SK-N-SH (cell line): ENCODE data around the gene GHRH. TPM values are rescaled to one million over a fixed set of nuclear protein-coding genes. Genes with fewer than 3 reads are reported as not detected.

Experiments used
- CTCF ChIA-PET: fragments of 300-600, 350-600 bp; formaldehyde crosslinking; extraction: SDS; loops from one replicate; lab custom pipeline; 2021; lab: Yijun Ruan, JAX
- POLR2A ChIA-PET: fragments of 350-600 bp; sonication (Branson Sonifier 250); formaldehyde crosslinking; extraction: SDS; loops from one replicate; lab custom pipeline; 2020; ENCODE audit warnings: antibody characterized with exemption, inconsistent platforms; lab: Yijun Ruan, JAX
- DNase-seq: peaks from one replicate; pipeline ENCODE4 v3.0.0; 2012
- H2AFZ ChIP-seq: fragments of 200-600 bp; sonication (generic); 2 replicates; pipeline ENCODE4 v1.8.1; 2016; ENCODE audit warnings: antibody characterized with exemption, mild to moderate bottlenecking, low read depth
- H3F3A ChIP-seq: fragments of 200-600 bp; sonication (generic); replicated peaks from 2 replicates; pipeline ENCODE3; 2016; ENCODE audit warnings: antibody characterized with exemption, mild to moderate bottlenecking; ENCODE audit not compliant: insufficient read depth
- H3K27ac ChIP-seq, 2 experiments: fragments of 200-500 bp in 1 of 2; fragments of 200-600 bp in 1 of 2; sonication (Bioruptor generic) in 1 of 2; sonication (generic), shearing (Covaris generic) in 1 of 2; 2 replicates each; pipeline versions ENCODE4 v1.5.1 to v1.6.1; 2014 to 2016; ENCODE audit warnings: low read depth in 2 of 2, inconsistent platforms in 1 of 2, low read length in 1 of 2, mild to moderate bottlenecking in 1 of 2, mixed read lengths in 1 of 2
- H3K27me3 ChIP-seq: fragments of 200-600 bp; sonication (generic), shearing (Covaris generic); 2 replicates; pipeline ENCODE4 v1.6.1; 2016; ENCODE audit warnings: mixed run types; ENCODE audit not compliant: insufficient read depth
- H3K36me3 ChIP-seq, 2 experiments: fragments of 200-500 bp in 1 of 2; fragments of 200-600 bp in 1 of 2; sonication (Bioruptor generic) in 1 of 2; sonication (generic) in 1 of 2; replicated peaks in 1 of 2; 2 replicates each; pipeline versions ENCODE3 to v1.5.1; 2014 to 2016; ENCODE audit warnings: low read length in 1 of 2, mild to moderate bottlenecking in 1 of 2; ENCODE audit not compliant: insufficient read depth in 2 of 2, control insufficient read depth in 1 of 2
- H3K4me1 ChIP-seq, 2 experiments: fragments of 200-500 bp in 1 of 2; fragments of 200-600 bp in 1 of 2; sonication (Bioruptor generic) in 1 of 2; sonication (generic), shearing (Covaris generic) in 1 of 2; 2 replicates each; pipeline versions ENCODE4 v1.5.1 to v1.6.1; 2014 to 2016; ENCODE audit warnings: low read depth in 1 of 2, low read length in 1 of 2, mixed run types in 1 of 2; ENCODE audit not compliant: insufficient read depth in 2 of 2, control insufficient read depth in 1 of 2
- H3K4me2 ChIP-seq: fragments of 200-600 bp; sonication (generic), shearing (Covaris generic); 2 replicates; pipeline ENCODE4 v1.6.1; 2017; ENCODE audit warnings: mixed run types
- H3K4me3 ChIP-seq, 2 experiments: fragments of 200-500 bp in 1 of 2; fragments of 200-600 bp in 1 of 2; sonication (Bioruptor generic) in 1 of 2; sonication (generic), shearing (Covaris generic) in 1 of 2; 2 replicates each; pipeline versions ENCODE4 v1.5.1 to v1.8.1; 2014 to 2016; ENCODE audit warnings: low read depth in 2 of 2, inconsistent platforms in 1 of 2, low read length in 1 of 2, mild to moderate bottlenecking in 1 of 2, mixed read lengths in 1 of 2, moderate library complexity in 1 of 2
- H3K79me2 ChIP-seq: fragments of 200-600 bp; sonication (generic); 2 replicates; pipeline ENCODE4 v1.8.1; 2017; ENCODE audit warnings: mild to moderate bottlenecking; ENCODE audit not compliant: insufficient read depth
- H3K9ac ChIP-seq: fragments of 200-600 bp; sonication (generic); 2 replicates; pipeline ENCODE4 v1.6.1; 2017; ENCODE audit warnings: mixed run types
- H3K9me2 ChIP-seq: fragments of 200-600 bp; sonication (generic); 2 replicates; pipeline ENCODE4 v1.6.1; 2017; ENCODE audit warnings: mixed run types
- H3K9me3 ChIP-seq: fragments of 200-600 bp; sonication (generic); 2 replicates; pipeline ENCODE4 v1.6.1; 2017; ENCODE audit warnings: mixed run types, mild to moderate bottlenecking, moderate library complexity
- H4K20me1 ChIP-seq: fragments of 200-600 bp; sonication (generic); 2 replicates; pipeline ENCODE4 v1.6.1; 2017; ENCODE audit warnings: mild to moderate bottlenecking, mixed run types; ENCODE audit not compliant: insufficient read depth
- ELF1 ChIP-seq: IDR thresholded peaks from 2 replicates; pipeline ENCODE4 v1.4.0; 2012
- EP300 ChIP-seq, 2 experiments: IDR thresholded peaks; 2 replicates each; pipeline versions ENCODE4 v1.4.0 to v1.6.1; 2012; ENCODE audit warnings: borderline replicate concordance in 1 of 2, low read depth in 1 of 2, low read length in 1 of 2
- EZH2phosphoT487 ChIP-seq: fragments of 200-600 bp; sonication (generic); IDR thresholded peaks from 2 replicates; pipeline ENCODE4 v1.6.1; 2017; ENCODE audit warnings: low read depth, mixed run types, mild to moderate bottlenecking, antibody characterized with exemption, moderate library complexity, borderline replicate concordance
- FOSL2 ChIP-seq: IDR thresholded peaks from 2 replicates; pipeline ENCODE4 v1.4.0; 2012; ENCODE audit warnings: low read depth, mild to moderate bottlenecking, moderate library complexity, borderline replicate concordance
- FOXJ3 ChIP-seq: sonication (generic); formaldehyde crosslinking; IDR thresholded peaks from 2 replicates; pipeline ENCODE4 v1.5.1; 2020; ENCODE audit warnings: mild to moderate bottlenecking, missing genetic modification reagents
- GABPA ChIP-seq: IDR thresholded peaks from 2 replicates; pipeline ENCODE4 v1.4.0; 2012; ENCODE audit warnings: low read depth, mild to moderate bottlenecking
- GATA2 ChIP-seq: sonication (generic); formaldehyde crosslinking; IDR thresholded peaks from 2 replicates; pipeline ENCODE4 v1.5.0; 2020; ENCODE audit warnings: mild to moderate bottlenecking, missing genetic modification reagents
- JUND ChIP-seq: IDR thresholded peaks from 2 replicates; pipeline ENCODE4 v1.4.0; 2012
- MEF2A ChIP-seq: IDR thresholded peaks from 2 replicates; pipeline ENCODE4 v1.4.0; 2012; ENCODE audit warnings: low read depth, borderline replicate concordance
- MXI1 ChIP-seq: IDR thresholded peaks from 2 replicates; pipeline ENCODE4 v1.6.1; 2012; ENCODE audit warnings: mild to moderate bottlenecking, low read depth, low read length, improper control_type of control experiment
- NFIC ChIP-seq: IDR thresholded peaks from 2 replicates; pipeline ENCODE4 v1.4.0; 2012; ENCODE audit warnings: borderline replicate concordance
- NRF1 ChIP-seq: IDR thresholded peaks from 2 replicates; pipeline ENCODE4 v1.6.1; 2012; ENCODE audit warnings: low read depth, mild to moderate bottlenecking, low read length
- POLR2AphosphoS5 ChIP-seq: IDR thresholded peaks from 2 replicates; pipeline ENCODE4 v1.6.1; 2012; ENCODE audit warnings: low read depth, low read length
- RCOR1 ChIP-seq: fragments of 150-350 bp; IDR thresholded peaks from 2 replicates; pipeline ENCODE4 v1.6.1; 2017; ENCODE audit warnings: antibody characterized with exemption, low read length
- RFX5 ChIP-seq: IDR thresholded peaks from 2 replicates; pipeline ENCODE4 v1.6.1; 2012; ENCODE audit warnings: mild to moderate bottlenecking, improper control_type of control experiment, low read length
- RXRA ChIP-seq: IDR thresholded peaks from 2 replicates; pipeline ENCODE4 v1.4.0; 2012; ENCODE audit warnings: low read depth, mild to moderate bottlenecking, borderline replicate concordance
- SIN3A ChIP-seq: IDR thresholded peaks from 2 replicates; pipeline ENCODE4 v1.6.1; 2012; ENCODE audit warnings: low read depth, mild to moderate bottlenecking, low read length, moderate library complexity, borderline replicate concordance
- TCF12 ChIP-seq: IDR thresholded peaks from 2 replicates; pipeline ENCODE4 v1.4.0; 2012
- TEAD4 ChIP-seq: IDR thresholded peaks from 2 replicates; pipeline ENCODE4 v1.4.0; 2012; ENCODE audit warnings: mild to moderate bottlenecking, borderline replicate concordance; ENCODE audit not compliant: insufficient read depth
- YY1 ChIP-seq: IDR thresholded peaks from 2 replicates; pipeline ENCODE4 v1.4.0; 2012; ENCODE audit warnings: low read depth, mild to moderate bottlenecking
- WGBS: methylation state at CpG from one replicate; pipeline ENCODE4 v1.1.6; 2017; ENCODE audit warnings: low lambda C conversion rate; 5-methylcytosine and 5-hydroxymethylcytosine counted together
- polyA plus RNA-seq, 3 experiments: library from polyadenylated mRNA; depleted of rRNA; stranded (reverse); fragments of >200 nt; gene quantifications; 2 replicates each; pipeline ENCODE4 v1.2.3, GENCODE V29; 2012
- TF ChIP-seq, protein P1 (sequence below): IDR thresholded peaks from 2 replicates; pipeline ENCODE4 v1.4.0; 2012; ENCODE audit warnings: low read depth, borderline replicate concordance
- TF ChIP-seq, protein P2 (sequence below): fragments of 150-350 bp; IDR thresholded peaks from 2 replicates; pipeline ENCODE4 v1.6.1; 2016; ENCODE audit warnings: mild to moderate bottlenecking, low read depth, low read length
- TF ChIP-seq, protein P3 (sequence below): fragments of 150-350 bp; IDR thresholded peaks from 2 replicates; pipeline ENCODE4 v1.6.1; 2017; ENCODE audit warnings: antibody characterized with exemption, low read length, low read depth, borderline replicate concordance
- TF ChIP-seq, protein P4 (sequence below): IDR thresholded peaks from 2 replicates; pipeline ENCODE4 v1.6.1; 2012; ENCODE audit warnings: mild to moderate bottlenecking, low read depth, low read length, moderate library complexity
- TF ChIP-seq, protein P5 (sequence below): IDR thresholded peaks from 2 replicates; pipeline ENCODE4 v1.4.0; 2012; ENCODE audit warnings: low read depth, borderline replicate concordance

GHRH gene
- polyA plus RNA-seq, 1 of the 3 experiments (the other 2 are of a cell fraction), result not detected

DNA sequence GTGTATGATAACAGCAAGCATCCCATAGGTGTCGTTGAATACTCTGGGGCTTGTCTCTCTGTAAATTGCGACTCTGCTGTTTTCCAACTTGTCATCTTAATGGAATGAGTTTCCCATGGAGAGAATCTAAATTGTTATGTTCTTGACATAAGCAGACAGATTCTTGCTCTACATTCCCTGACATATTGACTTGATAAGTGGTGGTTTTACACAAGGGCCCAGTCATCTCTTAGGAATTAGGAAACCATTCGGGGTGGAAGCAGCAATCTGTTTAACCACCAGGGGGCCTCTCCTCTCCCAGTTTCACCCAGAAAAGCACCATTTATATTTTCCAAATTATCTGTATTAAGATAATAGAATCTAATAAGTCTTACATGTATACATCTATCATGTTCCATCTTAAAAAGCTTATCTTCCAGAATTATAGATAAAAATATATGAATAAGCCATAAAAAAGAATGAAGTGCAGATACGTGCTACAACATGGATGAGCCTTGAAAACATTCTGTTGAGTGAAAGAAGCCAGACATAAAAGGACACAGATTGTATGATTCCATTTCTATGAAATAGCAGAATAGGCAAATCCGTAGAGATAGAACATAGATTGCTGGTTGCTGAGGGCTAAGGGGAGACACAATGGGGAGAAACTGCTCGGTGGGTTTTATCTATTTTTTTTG, 59.2 kb downstream of the GHRH start:
- peaks cover 25% of the 10 kb centered on the region for H4K20me1 ChIP-seq
- peaks cover 67 to 75% of the 10 kb centered on the region in 2 experiments for H3K36me3 ChIP-seq
- peak overlapping the region; percentile 66 for H3K4me2 ChIP-seq
- H2AFZ ChIP-seq, result no peak overlapping the region
- CTCF ChIA-PET, result interaction anchor here (0.6 to 4.4 kb wide), 28 partner anchors 9 to 344 kb away, joined by 3 to 35 read pairs (median 4); partner anchors contain the start of genes BLCAP and MANBAL
- peaks cover 58% of the 10 kb centered on the region for H3K79me2 ChIP-seq
- H3K9me3 ChIP-seq, result no peaks in the 10 kb centered on the region
- POLR2A ChIA-PET, result no interaction called here
- H3K27ac ChIP-seq, result peak overlapping the region; percentile 93 to 96
- no peaks in the 10 kb centered on the region for H3K9me2 ChIP-seq
- no peaks in the 10 kb centered on the region for H3K27me3 ChIP-seq
- 34% methylated on average over 6 of the region's 6 CpGs for WGBS
- H3K4me1 ChIP-seq, result peaks cover 13 to 28% of the 10 kb centered on the region in 2 experiments
- H3F3A ChIP-seq, result peaks cover 10% of the 10 kb centered on the region
- H3K4me3 ChIP-seq, result peak overlapping the region in 1 of 2 experiments; percentile 23; a peak in 2 of 4 replicates
- H3K9ac ChIP-seq, result peak overlapping the region; percentile 61
- peak; percentile 66 for DNase-seq
- TF ChIP-seq TEAD4, result 0 out of 2 replicates have a peak, but pooled peaks have one; percentile 58
- no peak for TF ChIP-seq MEF2A
- peak; percentile 92 for TF ChIP-seq JUND
- TF ChIP-seq SIN3A, result 0 out of 2 replicates have a peak, but pooled peaks have one; percentile 56
- TF ChIP-seq, protein P1, sequence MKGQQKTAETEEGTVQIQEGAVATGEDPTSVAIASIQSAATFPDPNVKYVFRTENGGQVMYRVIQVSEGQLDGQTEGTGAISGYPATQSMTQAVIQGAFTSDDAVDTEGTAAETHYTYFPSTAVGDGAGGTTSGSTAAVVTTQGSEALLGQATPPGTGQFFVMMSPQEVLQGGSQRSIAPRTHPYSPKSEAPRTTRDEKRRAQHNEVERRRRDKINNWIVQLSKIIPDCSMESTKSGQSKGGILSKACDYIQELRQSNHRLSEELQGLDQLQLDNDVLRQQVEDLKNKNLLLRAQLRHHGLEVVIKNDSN, result no peak
- TF ChIP-seq EZH2phosphoT487, result no peak
- peak; percentile 88 for TF ChIP-seq FOSL2
- 0 out of 2 replicates have a peak, but pooled peaks have one; percentile 8 for TF ChIP-seq MXI1
- TF ChIP-seq GABPA, result no peak
- TF ChIP-seq YY1, result no peak
- TF ChIP-seq, protein P2, sequence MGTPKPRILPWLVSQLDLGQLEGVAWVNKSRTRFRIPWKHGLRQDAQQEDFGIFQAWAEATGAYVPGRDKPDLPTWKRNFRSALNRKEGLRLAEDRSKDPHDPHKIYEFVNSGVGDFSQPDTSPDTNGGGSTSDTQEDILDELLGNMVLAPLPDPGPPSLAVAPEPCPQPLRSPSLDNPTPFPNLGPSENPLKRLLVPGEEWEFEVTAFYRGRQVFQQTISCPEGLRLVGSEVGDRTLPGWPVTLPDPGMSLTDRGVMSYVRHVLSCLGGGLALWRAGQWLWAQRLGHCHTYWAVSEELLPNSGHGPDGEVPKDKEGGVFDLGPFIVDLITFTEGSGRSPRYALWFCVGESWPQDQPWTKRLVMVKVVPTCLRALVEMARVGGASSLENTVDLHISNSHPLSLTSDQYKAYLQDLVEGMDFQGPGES, result no peak
- peak; percentile 19 to 72; a peak in 2 of 4 replicates for TF ChIP-seq EP300 (IDR thresholded peaks at IDR 0.05; ENCODE audit: borderline replicate concordance in 1 of 2, low read depth in 1 of 2, low read length in 1 of 2)
- TF ChIP-seq, protein P3, sequence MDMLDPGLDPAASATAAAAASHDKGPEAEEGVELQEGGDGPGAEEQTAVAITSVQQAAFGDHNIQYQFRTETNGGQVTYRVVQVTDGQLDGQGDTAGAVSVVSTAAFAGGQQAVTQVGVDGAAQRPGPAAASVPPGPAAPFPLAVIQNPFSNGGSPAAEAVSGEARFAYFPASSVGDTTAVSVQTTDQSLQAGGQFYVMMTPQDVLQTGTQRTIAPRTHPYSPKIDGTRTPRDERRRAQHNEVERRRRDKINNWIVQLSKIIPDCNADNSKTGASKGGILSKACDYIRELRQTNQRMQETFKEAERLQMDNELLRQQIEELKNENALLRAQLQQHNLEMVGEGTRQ, result no peak
- no peak for TF ChIP-seq RXRA
- peak; percentile 85 for TF ChIP-seq TCF12
- peak; percentile 49; the same call in 1 of the 2 replicates for TF ChIP-seq POLR2AphosphoS5
- peak; percentile 64 for TF ChIP-seq ELF1
- TF ChIP-seq GATA2 (CRISPR knock-in tag), result peak; percentile 79
- no peak for TF ChIP-seq RCOR1
- TF ChIP-seq, protein P4, sequence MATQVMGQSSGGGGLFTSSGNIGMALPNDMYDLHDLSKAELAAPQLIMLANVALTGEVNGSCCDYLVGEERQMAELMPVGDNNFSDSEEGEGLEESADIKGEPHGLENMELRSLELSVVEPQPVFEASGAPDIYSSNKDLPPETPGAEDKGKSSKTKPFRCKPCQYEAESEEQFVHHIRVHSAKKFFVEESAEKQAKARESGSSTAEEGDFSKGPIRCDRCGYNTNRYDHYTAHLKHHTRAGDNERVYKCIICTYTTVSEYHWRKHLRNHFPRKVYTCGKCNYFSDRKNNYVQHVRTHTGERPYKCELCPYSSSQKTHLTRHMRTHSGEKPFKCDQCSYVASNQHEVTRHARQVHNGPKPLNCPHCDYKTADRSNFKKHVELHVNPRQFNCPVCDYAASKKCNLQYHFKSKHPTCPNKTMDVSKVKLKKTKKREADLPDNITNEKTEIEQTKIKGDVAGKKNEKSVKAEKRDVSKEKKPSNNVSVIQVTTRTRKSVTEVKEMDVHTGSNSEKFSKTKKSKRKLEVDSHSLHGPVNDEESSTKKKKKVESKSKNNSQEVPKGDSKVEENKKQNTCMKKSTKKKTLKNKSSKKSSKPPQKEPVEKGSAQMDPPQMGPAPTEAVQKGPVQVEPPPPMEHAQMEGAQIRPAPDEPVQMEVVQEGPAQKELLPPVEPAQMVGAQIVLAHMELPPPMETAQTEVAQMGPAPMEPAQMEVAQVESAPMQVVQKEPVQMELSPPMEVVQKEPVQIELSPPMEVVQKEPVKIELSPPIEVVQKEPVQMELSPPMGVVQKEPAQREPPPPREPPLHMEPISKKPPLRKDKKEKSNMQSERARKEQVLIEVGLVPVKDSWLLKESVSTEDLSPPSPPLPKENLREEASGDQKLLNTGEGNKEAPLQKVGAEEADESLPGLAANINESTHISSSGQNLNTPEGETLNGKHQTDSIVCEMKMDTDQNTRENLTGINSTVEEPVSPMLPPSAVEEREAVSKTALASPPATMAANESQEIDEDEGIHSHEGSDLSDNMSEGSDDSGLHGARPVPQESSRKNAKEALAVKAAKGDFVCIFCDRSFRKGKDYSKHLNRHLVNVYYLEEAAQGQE, result no peak
- no peak for TF ChIP-seq NRF1
- TF ChIP-seq RFX5, result no peak
- TF ChIP-seq NFIC, result 0 out of 2 replicates have a peak, but pooled peaks have one; percentile 44
- TF ChIP-seq FOXJ3 (CRISPR knock-in tag), result no peak
- TF ChIP-seq, protein P5, sequence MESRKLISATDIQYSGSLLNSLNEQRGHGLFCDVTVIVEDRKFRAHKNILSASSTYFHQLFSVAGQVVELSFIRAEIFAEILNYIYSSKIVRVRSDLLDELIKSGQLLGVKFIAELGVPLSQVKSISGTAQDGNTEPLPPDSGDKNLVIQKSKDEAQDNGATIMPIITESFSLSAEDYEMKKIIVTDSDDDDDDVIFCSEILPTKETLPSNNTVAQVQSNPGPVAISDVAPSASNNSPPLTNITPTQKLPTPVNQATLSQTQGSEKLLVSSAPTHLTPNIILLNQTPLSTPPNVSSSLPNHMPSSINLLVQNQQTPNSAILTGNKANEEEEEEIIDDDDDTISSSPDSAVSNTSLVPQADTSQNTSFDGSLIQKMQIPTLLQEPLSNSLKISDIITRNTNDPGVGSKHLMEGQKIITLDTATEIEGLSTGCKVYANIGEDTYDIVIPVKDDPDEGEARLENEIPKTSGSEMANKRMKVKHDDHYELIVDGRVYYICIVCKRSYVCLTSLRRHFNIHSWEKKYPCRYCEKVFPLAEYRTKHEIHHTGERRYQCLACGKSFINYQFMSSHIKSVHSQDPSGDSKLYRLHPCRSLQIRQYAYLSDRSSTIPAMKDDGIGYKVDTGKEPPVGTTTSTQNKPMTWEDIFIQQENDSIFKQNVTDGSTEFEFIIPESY, result no peak
